ENCODE measurements around the gene CLRN1.
A peak's percentile ranks its signal among the peaks of the same experiment; 100 is the strongest.

Gene CLRN1

GRCh38 chr3:150876611-150877265 lies 95.8 kb downstream of the CLRN1 start:
- no peaks in the 10 kb centered on the region for H3K36me3 ChIP-seq
- no peaks in the 10 kb centered on the region for H3K9me3 ChIP-seq
- peak overlapping the region; percentile 71 for H3K27ac ChIP-seq
- no peaks in the 10 kb centered on the region for H3K27me3 ChIP-seq
- H3K4me3 ChIP-seq (ENCODE audit: low read depth in 1 of 2, low read length in 1 of 2), result peak overlapping the region in 1 of 2 experiments; percentile 3
- peaks cover 43 to 70% of the 10 kb centered on the region in 2 experiments for H3K4me1 ChIP-seq (ENCODE audit: control insufficient read depth in 1 of 2, insufficient read depth in 1 of 2, low read depth in 1 of 2, low read length in 1 of 2)
- TF ChIP-seq CTCF (IDR thresholded peaks at IDR 0.05), result no peak
